ENCODE measurements around the gene ARHGEF37. TPM values are rescaled to one million over a fixed set of nuclear protein-coding genes. Genes with fewer than 3 reads are reported as not detected.

ARHGEF37 gene
- total and polyA plus RNA-seq, 4 donors = 0.71 to 6.1 (median 2.7) TPM

GRCh38 chr5:149680810-149681221 lies 99.5 kb downstream of the ARHGEF37 start:
- 81% methylated on average over 2 of the region's 2 CpGs for WGBS
- H3K4me1 ChIP-seq (ENCODE audit: control insufficient read depth in 4 of 4, insufficient read depth in 4 of 4, low read length in 3 of 4) = no peaks in the 10 kb centered on the region
- H3K27me3 ChIP-seq (ENCODE audit: control insufficient read depth in 4 of 4, insufficient read depth in 4 of 4, low read length in 3 of 4) = no peaks in the 10 kb centered on the region
- no peak overlapping the region for H3K27ac ChIP-seq (ENCODE audit: low read depth in 1 of 2, low read length in 2 of 2)
- H3K36me3 ChIP-seq (ENCODE audit: control insufficient read depth in 4 of 4, insufficient read depth in 3 of 4, low read depth in 1 of 4, low read length in 3 of 4) = no peaks in the 10 kb centered on the region
- H3K4me3 ChIP-seq (ENCODE audit: low read depth in 1 of 3, low read length in 3 of 3) = no peak overlapping the region
- no peak for TF ChIP-seq FOXA2 (IDR thresholded peaks at IDR 0.05)
- no peak for TF ChIP-seq NR2F2 (IDR thresholded peaks at IDR 0.05)
- no peak for TF ChIP-seq HNF4A (conservative IDR thresholded peaks at IDR 0.05)
- no peak for TF ChIP-seq RAD21 (IDR thresholded peaks at IDR 0.05)
- TF ChIP-seq CTCF (IDR thresholded peaks at IDR 0.05; ENCODE audit: low read depth, low read length, missing input control) = no peak
- no peak overlapping the region for H3K9ac ChIP-seq (ENCODE audit: low read depth in 1 of 2, low read length in 2 of 2)
- DNase-seq (ENCODE audit: low spot score) = no peak
- H3K9me3 ChIP-seq (ENCODE audit: control insufficient read depth in 4 of 4, low read length in 3 of 4) = no peaks in the 10 kb centered on the region

GRCh38 chr5:149681252-149681651 lies 100.0 kb downstream of the ARHGEF37 start:
- whole genome bisulfite sequencing = 94% methylated on average over 5 of the region's 5 CpGs
- H3K4me1 ChIP-seq (ENCODE audit: control insufficient read depth in 4 of 4, insufficient read depth in 4 of 4, low read length in 3 of 4) = no peaks in the 10 kb centered on the region
- no peaks in the 10 kb centered on the region for H3K27me3 ChIP-seq (ENCODE audit: control insufficient read depth in 4 of 4, insufficient read depth in 4 of 4, low read length in 3 of 4)
- no peaks in the 10 kb centered on the region for H3K9me3 ChIP-seq (ENCODE audit: control insufficient read depth in 4 of 4, low read length in 3 of 4)
- no peak overlapping the region for H3K27ac ChIP-seq (ENCODE audit: low read depth in 1 of 2, low read length in 2 of 2)
- H3K36me3 ChIP-seq (ENCODE audit: control insufficient read depth in 4 of 4, insufficient read depth in 3 of 4, low read depth in 1 of 4, low read length in 3 of 4) = no peaks in the 10 kb centered on the region
- no peak for DNase-seq (ENCODE audit: low spot score)
- no peak overlapping the region for H3K4me3 ChIP-seq (ENCODE audit: low read depth in 1 of 3, low read length in 3 of 3)
- H3K9ac ChIP-seq (ENCODE audit: low read depth in 1 of 2, low read length in 2 of 2) = no peak overlapping the region
- TF ChIP-seq GABPA (IDR thresholded peaks at IDR 0.05 in 1 of 2, conservative IDR thresholded peaks at IDR 0.05 in 1 of 2) (no peak), RAD21 (IDR thresholded peaks at IDR 0.05) (no peak)

- H3K4me3 ChIP-seq (ENCODE audit: low read depth in 1 of 3, low read length in 3 of 3) = no peak overlapping the region
- no peaks in the 10 kb centered on the region for H3K9me3 ChIP-seq (ENCODE audit: control insufficient read depth in 4 of 4, low read length in 3 of 4)
- no peak overlapping the region for H3K9ac ChIP-seq (ENCODE audit: low read depth in 1 of 2, low read length in 2 of 2)
- WGBS = 97% methylated on average over 2 of the region's 2 CpGs
- no peak for DNase-seq (ENCODE audit: low spot score)
- H3K27me3 ChIP-seq (ENCODE audit: control insufficient read depth in 4 of 4, insufficient read depth in 4 of 4, low read length in 3 of 4) = no peaks in the 10 kb centered on the region
- H3K4me1 ChIP-seq (ENCODE audit: control insufficient read depth in 4 of 4, insufficient read depth in 4 of 4, low read length in 3 of 4) = no peaks in the 10 kb centered on the region
- no peaks in the 10 kb centered on the region for H3K36me3 ChIP-seq (ENCODE audit: control insufficient read depth in 4 of 4, insufficient read depth in 3 of 4, low read depth in 1 of 4, low read length in 3 of 4)
- no peak overlapping the region for H3K27ac ChIP-seq (ENCODE audit: low read depth in 1 of 2, low read length in 2 of 2)
- TF ChIP-seq SP1 (IDR thresholded peaks at IDR 0.05) = no peak
- TF ChIP-seq GABPA (IDR thresholded peaks at IDR 0.05 in 1 of 2, conservative IDR thresholded peaks at IDR 0.05 in 1 of 2) = no peak
- no peak for TF ChIP-seq NR2F2 (IDR thresholded peaks at IDR 0.05)
- no peak for TF ChIP-seq ATF3 (IDR thresholded peaks at IDR 0.05)
- TF ChIP-seq HNF4G (IDR thresholded peaks at IDR 0.05) = no peak
- no peak for TF ChIP-seq CTCF (IDR thresholded peaks at IDR 0.05; ENCODE audit: low read depth, low read length, missing input control)
- no peak for TF ChIP-seq REST (IDR thresholded peaks at IDR 0.05)
- no peak for TF ChIP-seq HNF4A (conservative IDR thresholded peaks at IDR 0.05)
- TF ChIP-seq RXRA (IDR thresholded peaks at IDR 0.05) = no peak
- no peak for TF ChIP-seq FOXA2 (IDR thresholded peaks at IDR 0.05)
- TF ChIP-seq JUND (IDR thresholded peaks at IDR 0.05) = no peak
- no peak for TF ChIP-seq YY1 (IDR thresholded peaks at IDR 0.05)
- no peak for TF ChIP-seq FOXA1 (IDR thresholded peaks at IDR 0.05)
These were observed 100.6 kb downstream of the ARHGEF37 start for GRCh38 chr5:149681922-149682321.

All from liver (tissue), 9 donors.